Measurements from ENCODE around the gene TMEM200C.

- TF ChIP-seq, protein P1, sequence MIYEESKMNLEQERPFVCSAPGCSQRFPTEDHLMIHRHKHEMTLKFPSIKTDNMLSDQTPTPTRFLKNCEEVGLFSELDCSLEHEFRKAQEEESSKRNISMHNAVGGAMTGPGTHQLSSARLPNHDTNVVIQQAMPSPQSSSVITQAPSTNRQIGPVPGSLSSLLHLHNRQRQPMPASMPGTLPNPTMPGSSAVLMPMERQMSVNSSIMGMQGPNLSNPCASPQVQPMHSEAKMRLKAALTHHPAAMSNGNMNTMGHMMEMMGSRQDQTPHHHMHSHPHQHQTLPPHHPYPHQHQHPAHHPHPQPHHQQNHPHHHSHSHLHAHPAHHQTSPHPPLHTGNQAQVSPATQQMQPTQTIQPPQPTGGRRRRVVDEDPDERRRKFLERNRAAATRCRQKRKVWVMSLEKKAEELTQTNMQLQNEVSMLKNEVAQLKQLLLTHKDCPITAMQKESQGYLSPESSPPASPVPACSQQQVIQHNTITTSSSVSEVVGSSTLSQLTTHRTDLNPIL (CRISPR knock-in tag; IDR thresholded peaks at IDR 0.05; ENCODE audit: low read depth), result no peak
- TF ChIP-seq, protein P2, sequence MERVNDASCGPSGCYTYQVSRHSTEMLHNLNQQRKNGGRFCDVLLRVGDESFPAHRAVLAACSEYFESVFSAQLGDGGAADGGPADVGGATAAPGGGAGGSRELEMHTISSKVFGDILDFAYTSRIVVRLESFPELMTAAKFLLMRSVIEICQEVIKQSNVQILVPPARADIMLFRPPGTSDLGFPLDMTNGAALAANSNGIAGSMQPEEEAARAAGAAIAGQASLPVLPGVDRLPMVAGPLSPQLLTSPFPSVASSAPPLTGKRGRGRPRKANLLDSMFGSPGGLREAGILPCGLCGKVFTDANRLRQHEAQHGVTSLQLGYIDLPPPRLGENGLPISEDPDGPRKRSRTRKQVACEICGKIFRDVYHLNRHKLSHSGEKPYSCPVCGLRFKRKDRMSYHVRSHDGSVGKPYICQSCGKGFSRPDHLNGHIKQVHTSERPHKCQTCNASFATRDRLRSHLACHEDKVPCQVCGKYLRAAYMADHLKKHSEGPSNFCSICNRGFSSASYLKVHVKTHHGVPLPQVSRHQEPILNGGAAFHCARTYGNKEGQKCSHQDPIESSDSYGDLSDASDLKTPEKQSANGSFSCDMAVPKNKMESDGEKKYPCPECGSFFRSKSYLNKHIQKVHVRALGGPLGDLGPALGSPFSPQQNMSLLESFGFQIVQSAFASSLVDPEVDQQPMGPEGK (CRISPR knock-in tag; IDR thresholded peaks at IDR 0.05; ENCODE audit: borderline replicate concordance), result no peak
- no peak for TF ChIP-seq CSDC2 (CRISPR knock-in tag; IDR thresholded peaks at IDR 0.05)
- no peak for TF ChIP-seq ZNF565 (CRISPR knock-in tag; conservative IDR thresholded peaks at IDR 0.05; ENCODE audit: low read depth)
These were observed 49.1 kb upstream of the TMEM200C start for GRCh38 chr18:5944448-5944847.
